Mesenchymal stem cell (in vitro differentiated cells and primary cell): Measurements from ENCODE around the gene CXXC1.

Experiments
- DNase-seq: peaks from one replicate; pipeline ENCODE4 v3.0.0-alpha.2; 2013
- H2AFZ ChIP-seq: one replicate; pipeline ENCODE4 v1.6.1; 2013; ENCODE audit warnings: low read depth, mild to moderate bottlenecking, control low read depth, inconsistent platforms, low read length, moderate library complexity
- H2AK5ac ChIP-seq: 2 replicates; pipeline ENCODE4 v1.6.1; 2013; ENCODE audit warnings: low read length, moderate library complexity, mild to moderate bottlenecking, inconsistent platforms; ENCODE audit not compliant: severe bottlenecking
- H2BK120ac ChIP-seq: one replicate; pipeline ENCODE4 v1.6.1; 2013; ENCODE audit warnings: low read depth, mild to moderate bottlenecking, inconsistent platforms, low read length, moderate library complexity
- H2BK12ac ChIP-seq, 2 experiments: one replicate each; pipeline ENCODE4 v1.6.1; 2013; ENCODE audit warnings: inconsistent platforms in 2 of 2, low read length in 2 of 2, mild to moderate bottlenecking in 2 of 2, moderate library complexity in 2 of 2, control low read depth in 1 of 2
- H2BK15ac ChIP-seq: one replicate; pipeline ENCODE4 v1.6.1; 2013; ENCODE audit warnings: mild to moderate bottlenecking, low read depth, inconsistent platforms; ENCODE audit not compliant: poor library complexity, severe bottlenecking
- H2BK5ac ChIP-seq: 2 replicates; pipeline ENCODE4 v1.6.1; 2013; ENCODE audit warnings: low read depth, mild to moderate bottlenecking, low read length, control low read depth, inconsistent platforms; ENCODE audit not compliant: poor library complexity, severe bottlenecking
- H3K14ac ChIP-seq, 2 experiments: one replicate each; pipeline ENCODE4 v1.6.1; 2013; ENCODE audit warnings: inconsistent platforms in 2 of 2, low read length in 2 of 2, control low read depth in 1 of 2, mild to moderate bottlenecking in 1 of 2, moderate library complexity in 1 of 2
- H3K18ac ChIP-seq, 2 experiments: one replicate each; pipeline ENCODE4 v1.6.1; 2013; ENCODE audit warnings: inconsistent platforms in 2 of 2, low read length in 2 of 2, control low read depth in 1 of 2, low read depth in 1 of 2, mild to moderate bottlenecking in 1 of 2
- H3K23ac ChIP-seq, 2 experiments: one replicate each; pipeline ENCODE4 v1.6.1; 2013; ENCODE audit warnings: inconsistent platforms in 2 of 2, low read length in 2 of 2, mild to moderate bottlenecking in 2 of 2, moderate library complexity in 2 of 2, control low read depth in 1 of 2
- H3K27ac ChIP-seq: 2 replicates; pipeline ENCODE4 v1.5.1; 2013; ENCODE audit warnings: mild to moderate bottlenecking, moderate library complexity, low read length, control low read depth, inconsistent platforms; ENCODE audit not compliant: poor library complexity, severe bottlenecking
- H3K27me3 ChIP-seq, 2 experiments: 2 replicates each; pipeline versions ENCODE4 v1.6.1 to v1.7.0; 2013; ENCODE audit warnings: low read length in 2 of 2, mild to moderate bottlenecking in 2 of 2, moderate library complexity in 2 of 2, control low read depth in 1 of 2, inconsistent platforms in 1 of 2; ENCODE audit not compliant: control insufficient read depth in 1 of 2, insufficient read depth in 1 of 2
- H3K36me3 ChIP-seq, 2 experiments: 2 replicates each; pipeline versions ENCODE4 v1.6.1 to v1.7.0; 2013; ENCODE audit warnings: low read length in 2 of 2, control low read depth in 1 of 2, inconsistent platforms in 1 of 2, low read depth in 1 of 2, mild to moderate bottlenecking in 1 of 2; ENCODE audit not compliant: insufficient read depth in 2 of 2, control insufficient read depth in 1 of 2
- H3K4ac ChIP-seq, 2 experiments: one replicate each; pipeline ENCODE4 v1.6.1; 2013; ENCODE audit warnings: inconsistent platforms in 2 of 2, low read length in 2 of 2, mild to moderate bottlenecking in 2 of 2, moderate library complexity in 2 of 2, control low read depth in 1 of 2, low read depth in 1 of 2
- H3K4me1 ChIP-seq: 2 replicates; pipeline ENCODE4 v1.6.1; 2013; ENCODE audit warnings: low read depth, low read length, control low read depth; ENCODE audit not compliant: control insufficient read depth, insufficient read depth
- H3K4me2 ChIP-seq: 2 replicates; pipeline ENCODE4 v1.6.1; 2013; ENCODE audit warnings: low read length, mild to moderate bottlenecking, inconsistent platforms; ENCODE audit not compliant: poor library complexity, severe bottlenecking
- H3K4me3 ChIP-seq, 2 experiments: 2 replicates each; pipeline versions ENCODE4 v1.5.1 to v1.7.0; 2013; ENCODE audit warnings: low read length in 2 of 2, mild to moderate bottlenecking in 2 of 2, control low read depth in 1 of 2, low read depth in 1 of 2; ENCODE audit not compliant: insufficient read depth in 1 of 2
- H3K79me1 ChIP-seq: replicated peaks from 2 replicates; pipeline ENCODE4 v1.6.1; 2013; ENCODE audit warnings: mild to moderate bottlenecking, control low read depth, low read length, inconsistent platforms; ENCODE audit not compliant: poor library complexity, severe bottlenecking
- H3K9ac ChIP-seq: 2 replicates; pipeline ENCODE4 v1.7.0; 2013; ENCODE audit warnings: mild to moderate bottlenecking, low read length, moderate library complexity
- H3K9me3 ChIP-seq: 2 replicates; pipeline ENCODE4 v1.7.0; 2013; ENCODE audit warnings: mild to moderate bottlenecking, low read length; ENCODE audit not compliant: control insufficient read depth
- H4K8ac ChIP-seq: one replicate; pipeline ENCODE4 v1.6.1; 2013; ENCODE audit warnings: inconsistent platforms, mild to moderate bottlenecking, low read length, moderate library complexity
- H4K91ac ChIP-seq: one replicate; pipeline ENCODE4 v1.6.1; 2013; ENCODE audit warnings: mild to moderate bottlenecking, low read length, inconsistent platforms
- WGBS: methylation state at CpG from one replicate; pipeline ENCODE4 v1.1.7; 2013; ENCODE audit warnings: mixed read lengths; 5-methylcytosine and 5-hydroxymethylcytosine counted together

CXXC1 gene

GRCh38 chr18:50287028-50287440, 458 bp downstream of the CXXC1 start:
- peak overlapping the region; percentile 94 to 96 for H3K4me3 ChIP-seq
- peak overlapping the region; percentile 83 for H3K4me2 ChIP-seq
- no peak overlapping the region for H2AK5ac ChIP-seq
- no peak overlapping the region for H2BK15ac ChIP-seq
- H3K27ac ChIP-seq: no peak overlapping the region
- under 1% methylated on average over 27 of the region's 27 CpGs for WGBS
- peaks cover 35% of the 10 kb centered on the region for H3K79me1 ChIP-seq
- no peak overlapping the region for H2BK12ac ChIP-seq
- peak overlapping the region in 1 of 2 experiments; percentile 17 for H3K4ac ChIP-seq
- peak overlapping the region; percentile 92 for H3K9ac ChIP-seq
- H2BK5ac ChIP-seq: no peak overlapping the region
- peaks cover 23% of the 10 kb centered on the region for H3K4me1 ChIP-seq
- peak overlapping the region; percentile 83 for H2AFZ ChIP-seq
- no peak overlapping the region for H2BK120ac ChIP-seq
- no peaks in the 10 kb centered on the region for H3K9me3 ChIP-seq
- H3K14ac ChIP-seq: no peak overlapping the region
- H3K36me3 ChIP-seq: peaks cover 33 to 42% of the 10 kb centered on the region in 2 experiments
- H4K91ac ChIP-seq: no peak overlapping the region
- H4K8ac ChIP-seq: no peak overlapping the region
- H3K27me3 ChIP-seq: peaks cover 0 to 6% of the 10 kb centered on the region in 2 experiments
- H3K23ac ChIP-seq: peak overlapping the region in 1 of 2 experiments; percentile 94
- no peak overlapping the region for H3K18ac ChIP-seq
- DNase-seq: no peak

GRCh38 chr18:50286391-50287027, 983 bp downstream of the CXXC1 start:
- peaks cover 0 to 6% of the 10 kb centered on the region in 2 experiments for H3K27me3 ChIP-seq
- no peak overlapping the region for H3K23ac ChIP-seq
- 21% methylated on average over 23 of the region's 23 CpGs for WGBS
- no peak overlapping the region for H2BK15ac ChIP-seq
- no peak overlapping the region for H4K91ac ChIP-seq
- H3K79me1 ChIP-seq: peaks cover 38% of the 10 kb centered on the region
- no peak overlapping the region for H2AK5ac ChIP-seq
- no peak overlapping the region for H3K14ac ChIP-seq
- H3K36me3 ChIP-seq: peaks cover 33 to 45% of the 10 kb centered on the region in 2 experiments
- peak overlapping the region; percentile 94 to 96 for H3K4me3 ChIP-seq
- H2AFZ ChIP-seq: no peak overlapping the region
- H3K4me1 ChIP-seq: peaks cover 25% of the 10 kb centered on the region
- H2BK5ac ChIP-seq: no peak overlapping the region
- no peaks in the 10 kb centered on the region for H3K9me3 ChIP-seq
- no peak overlapping the region for H3K18ac ChIP-seq
- H3K4me2 ChIP-seq: peak overlapping the region; percentile 83
- no peak overlapping the region for H3K27ac ChIP-seq
- no peak overlapping the region for H4K8ac ChIP-seq
- no peak overlapping the region for H2BK120ac ChIP-seq
- H2BK12ac ChIP-seq: no peak overlapping the region
- no peak overlapping the region for H3K4ac ChIP-seq
- peak overlapping the region; percentile 92 for H3K9ac ChIP-seq
- DNase-seq: peak; percentile 30

GRCh38 chr18:50285631-50286321, 1.7 kb downstream of the CXXC1 start:
- Histone ChIP-seq H2AFZ (no peak overlapping the region), H3K18ac (no peak overlapping the region), H2BK120ac (no peak overlapping the region), H3K27me3 (peaks cover 0 to 5% of the 10 kb centered on the region in 2 experiments), H3K4me2 (no peak overlapping the region), H3K9me3 (no peaks in the 10 kb centered on the region), H3K14ac (no peak overlapping the region), H2BK12ac (peak overlapping the region in 1 of 2 experiments; percentile 37), H3K27ac (no peak overlapping the region), H2BK5ac (no peak overlapping the region), H4K91ac (peak overlapping the region; percentile 11), H2BK15ac (no peak overlapping the region), H2AK5ac (no peak overlapping the region), H3K4me1 (peaks cover 25% of the 10 kb centered on the region), H3K9ac (no peak overlapping the region), H3K4ac (peak overlapping the region in 1 of 2 experiments; percentile 46), H3K23ac (no peak overlapping the region), H4K8ac (no peak overlapping the region), H3K36me3 (peaks cover 33 to 45% of the 10 kb centered on the region in 2 experiments), H3K4me3 (peak overlapping the region in 1 of 2 experiments; percentile 96), H3K79me1 (peaks cover 38% of the 10 kb centered on the region)
- 97% methylated on average over 23 of the region's 24 CpGs for WGBS
- no peak for DNase-seq

GRCh38 chr18:50285071-50285470, 2.4 kb downstream of the CXXC1 start:
- no peak overlapping the region for H3K9ac ChIP-seq
- no peak overlapping the region for H3K14ac ChIP-seq
- no peak overlapping the region for H3K4me2 ChIP-seq
- H4K91ac ChIP-seq: no peak overlapping the region
- H3K9me3 ChIP-seq: no peaks in the 10 kb centered on the region
- no peak overlapping the region for H2BK5ac ChIP-seq
- no peaks in the 10 kb centered on the region for H3K27me3 ChIP-seq
- H2AK5ac ChIP-seq: no peak overlapping the region
- WGBS: 99% methylated on average over 13 of the region's 13 CpGs
- H3K36me3 ChIP-seq: peaks cover 33 to 45% of the 10 kb centered on the region in 2 experiments
- no peak overlapping the region for H4K8ac ChIP-seq
- no peak overlapping the region for H3K23ac ChIP-seq
- H2AFZ ChIP-seq: no peak overlapping the region
- no peak overlapping the region for H3K4me3 ChIP-seq
- no peak overlapping the region for H3K4ac ChIP-seq
- H2BK15ac ChIP-seq: no peak overlapping the region
- DNase-seq: no peak
- H3K4me1 ChIP-seq: peaks cover 25% of the 10 kb centered on the region
- H3K27ac ChIP-seq: no peak overlapping the region
- no peak overlapping the region for H3K18ac ChIP-seq
- no peak overlapping the region for H2BK120ac ChIP-seq
- H3K79me1 ChIP-seq: peaks cover 38% of the 10 kb centered on the region
- H2BK12ac ChIP-seq: no peak overlapping the region
